H1 (cell line): ENCODE data around the gene CCDC24. TPM values are rescaled to one million over a fixed set of nuclear protein-coding genes. Genes with fewer than 3 reads are reported as not detected.

Source experiments
- CTCF ChIA-PET: fragments of 300-600 bp; sonication (Branson Sonifier 250); formaldehyde crosslinking; loops from one replicate; lab custom pipeline; 2021; ENCODE audit not compliant: partially characterized antibody; lab: Charles Lee
- POLR2A ChIA-PET: fragments of 300-600 bp; sonication (Branson Sonifier 250); formaldehyde crosslinking; loops from one replicate; lab custom pipeline; 2021; ENCODE audit warnings: inconsistent platforms; ENCODE audit not compliant: partially characterized antibody; lab: Charles Lee
- DNase-seq, 2 experiments: peaks; one replicate each; pipeline versions ENCODE4 v3.0.0 to v3.0.0-alpha.2; 2010 to 2022; ENCODE audit warnings: low spot score in 2 of 2, low read depth in 1 of 2, mixed read lengths in 1 of 2
- FAIRE-seq: peaks from 2 replicates; lab custom pipeline; 2011; peaks lifted over from hg19 to GRCh38; lab: Jason Lieb, UNC
- H2AFZ ChIP-seq: 2 replicates; pipeline ENCODE4 v1.8.1; 2012; ENCODE audit warnings: low read length, inconsistent platforms
- H2AK5ac ChIP-seq: 2 replicates; pipeline ENCODE4 v1.6.1; 2013; ENCODE audit warnings: low read depth, low read length
- H2BK120ac ChIP-seq: replicated peaks from 2 replicates; pipeline ENCODE3; 2013; ENCODE audit warnings: low read depth, low read length, inconsistent platforms
- H2BK12ac ChIP-seq: 2 replicates; pipeline ENCODE4 v1.6.1; 2013; ENCODE audit warnings: low read depth, low read length
- H2BK15ac ChIP-seq: 2 replicates; pipeline ENCODE4 v1.6.1; 2013; ENCODE audit warnings: low read length
- H2BK20ac ChIP-seq: 2 replicates; pipeline ENCODE4 v1.6.1; 2013; ENCODE audit warnings: low read length
- H2BK5ac ChIP-seq: 2 replicates; pipeline ENCODE4 v1.6.1; 2013; ENCODE audit warnings: low read depth, low read length
- H3K14ac ChIP-seq: 2 replicates; pipeline ENCODE4 v1.6.1; 2013; ENCODE audit warnings: inconsistent platforms; ENCODE audit not compliant: insufficient read length
- H3K18ac ChIP-seq: 2 replicates; pipeline ENCODE4 v1.6.1; 2013; ENCODE audit warnings: low read length; ENCODE audit errors: extremely low read depth
- H3K23ac ChIP-seq: 2 replicates; pipeline ENCODE4 v1.6.1; 2013; ENCODE audit warnings: inconsistent platforms; ENCODE audit not compliant: insufficient read length
- H3K23me2 ChIP-seq: 2 replicates; pipeline ENCODE4 v1.6.1; 2013; ENCODE audit warnings: low read depth, low read length
- H3K27ac ChIP-seq: 2 replicates; pipeline ENCODE4 v1.6.1; 2011; ENCODE audit warnings: low read depth, low read length, inconsistent platforms
- H3K27me3 ChIP-seq, 4 experiments: replicated peaks in 1 of 4; 1 replicate in 1 of 4; 2 replicates in 3 of 4; pipeline versions ENCODE4 v1.6.1 to v1.8.1; 2011 to 2013; ENCODE audit warnings: low read length in 3 of 4, mild to moderate bottlenecking in 3 of 4, inconsistent platforms in 2 of 4, mixed read lengths in 2 of 4, moderate library complexity in 1 of 4; ENCODE audit not compliant: control insufficient read depth in 3 of 4, insufficient read depth in 3 of 4; ENCODE audit errors: extremely low read depth in 1 of 4
- H3K36me3 ChIP-seq, 4 experiments: 2 replicates each; pipeline versions ENCODE4 v1.6.1 to v1.8.1; 2011 to 2013; ENCODE audit warnings: mild to moderate bottlenecking in 4 of 4, low read length in 3 of 4, moderate library complexity in 2 of 4, control low read depth in 1 of 4, inconsistent platforms in 1 of 4; ENCODE audit not compliant: insufficient read depth in 4 of 4, control insufficient read depth in 2 of 4
- H3K4ac ChIP-seq: replicated peaks from 2 replicates; pipeline ENCODE3; 2013; ENCODE audit warnings: low read length, low read depth, mixed read lengths, inconsistent platforms; ENCODE audit not compliant: insufficient read length
- H3K4me1 ChIP-seq, 4 experiments: replicated peaks in 1 of 4; 1 replicate in 1 of 4; 2 replicates in 3 of 4; pipeline versions ENCODE4 v1.6.1 to v1.8.1; 2011 to 2013; ENCODE audit warnings: low read length in 3 of 4, inconsistent platforms in 2 of 4, mixed read lengths in 1 of 4; ENCODE audit not compliant: insufficient read depth in 4 of 4, control insufficient read depth in 3 of 4
- H3K4me2 ChIP-seq, 2 experiments: 2 replicates each; pipeline versions ENCODE4 v1.6.1 to v1.8.1; 2011 to 2013; ENCODE audit warnings: low read depth in 2 of 2, low read length in 2 of 2, control low read depth in 1 of 2, inconsistent platforms in 1 of 2, mild to moderate bottlenecking in 1 of 2; ENCODE audit not compliant: insufficient read depth in 1 of 2
- H3K4me3 ChIP-seq, 4 experiments: fragments of 200-600, 300-600 bp in 1 of 4; sonication (generic), shearing (Covaris generic), sonication (Bioruptor Twin) in 1 of 4; 2 replicates each; pipeline versions ENCODE4 v1.5.1 to v1.8.1; 2011 to 2016; ENCODE audit warnings: low read length in 4 of 4, low read depth in 3 of 4, control low read depth in 2 of 4, inconsistent platforms in 2 of 4, mild to moderate bottlenecking in 2 of 4, mixed read lengths in 1 of 4, moderate library complexity in 1 of 4; ENCODE audit not compliant: insufficient read depth in 2 of 4; ENCODE audit errors: extremely low read depth in 1 of 4
- H3K56ac ChIP-seq: replicated peaks from 2 replicates; pipeline ENCODE3; 2013; ENCODE audit warnings: low read depth, mild to moderate bottlenecking, mixed read lengths, low read length, inconsistent platforms; ENCODE audit not compliant: insufficient read length
- H3K79me1 ChIP-seq: 2 replicates; pipeline ENCODE4 v1.6.1; 2013; ENCODE audit warnings: low read depth, low read length, control low read depth
- H3K79me2 ChIP-seq, 2 experiments: 2 replicates each; pipeline versions ENCODE4 v1.6.1 to v1.8.1; 2012 to 2013; ENCODE audit warnings: low read length in 2 of 2, mild to moderate bottlenecking in 2 of 2, inconsistent platforms in 1 of 2; ENCODE audit not compliant: insufficient read depth in 2 of 2, control insufficient read depth in 1 of 2
- H3K9ac ChIP-seq, 4 experiments: replicated peaks in 1 of 4; 1 replicate in 1 of 4; 2 replicates in 3 of 4; pipeline versions ENCODE4 v1.6.1 to v1.8.1; 2011 to 2013; ENCODE audit warnings: low read depth in 3 of 4, low read length in 3 of 4, control low read depth in 2 of 4, mild to moderate bottlenecking in 2 of 4, moderate library complexity in 2 of 4, inconsistent platforms in 1 of 4; ENCODE audit errors: extremely low read depth in 1 of 4
- H3K9me3 ChIP-seq, 2 experiments: 2 replicates each; pipeline versions ENCODE4 v1.6.1 to v1.8.1; 2012 to 2013; ENCODE audit warnings: mild to moderate bottlenecking in 2 of 2, moderate library complexity in 2 of 2, control low read depth in 1 of 2, inconsistent platforms in 1 of 2, low read depth in 1 of 2, low read length in 1 of 2, mixed read lengths in 1 of 2; ENCODE audit not compliant: insufficient read depth in 2 of 2
- H4K20me1 ChIP-seq, 2 experiments: replicated peaks in 1 of 2; 2 replicates each; pipeline versions ENCODE3 to v1.8.1; 2011 to 2013; ENCODE audit warnings: inconsistent platforms in 2 of 2, low read length in 2 of 2, mild to moderate bottlenecking in 1 of 2; ENCODE audit not compliant: insufficient read depth in 2 of 2, control insufficient read depth in 1 of 2
- H4K5ac ChIP-seq: 2 replicates; pipeline ENCODE4 v1.6.1; 2013; ENCODE audit warnings: low read length, low read depth, mixed read lengths, inconsistent platforms; ENCODE audit not compliant: insufficient read length
- H4K8ac ChIP-seq: 2 replicates; pipeline ENCODE4 v1.8.0; 2013; ENCODE audit warnings: mild to moderate bottlenecking, moderate library complexity, low read length, inconsistent platforms; ENCODE audit not compliant: insufficient read depth; ENCODE audit errors: extremely low read depth
- H4K91ac ChIP-seq: replicated peaks from 2 replicates; pipeline ENCODE3; 2013; ENCODE audit warnings: low read length, mixed read lengths, inconsistent platforms; ENCODE audit not compliant: insufficient read length
- KDM5A ChIP-seq: fragments of 200-600 bp; IDR thresholded peaks from 2 replicates; pipeline ENCODE4 v1.7.1; 2012; ENCODE audit warnings: mild to moderate bottlenecking, low read length, inconsistent platforms, mixed read lengths
- WGBS, 2 experiments: shearing (Covaris generic) in 1 of 2; methylation state at CpG; one replicate each; pipeline versions ENCODE4 v1.1.6 to v1.1.7; 2013 to 2015; ENCODE audit warnings: low lambda C conversion rate in 2 of 2, mixed read lengths in 2 of 2, inconsistent platforms in 1 of 2, low coverage in 1 of 2, missing lambda C conversion rate in 1 of 2; ENCODE audit not compliant: insufficient replicate concordance in 2 of 2, insufficient coverage in 1 of 2, insufficient read length in 1 of 2; ENCODE audit errors: extremely low coverage in 1 of 2, missing lambda C conversion rate in 1 of 2; 5-methylcytosine and 5-hydroxymethylcytosine counted together
- polyA plus RNA-seq, 7 experiments: library from polyadenylated mRNA; depleted of rRNA in 3 of 7; stranded (reverse) in 5 of 7; unstranded in 2 of 7; fragments of >200 nt in 5 of 7; fragments of 200-250 nt in 2 of 7; gene quantifications; 1 replicate in 5 of 7; 2 replicates in 1 of 7; 4 replicates in 1 of 7; pipeline versions ENCODE4 v1.2.1 to v1.2.3, GENCODE V29; 2011 to 2013; ENCODE audit warnings: missing spikeins in 2 of 7, mixed read lengths in 2 of 7
- total RNA-seq: library from RNA; stranded (reverse); fragmentation: NEBNext Ultra II Directional; extraction: Animal tissue kit (Norgen Biotek cat#: 25700); gene quantifications from 2 replicates; pipeline ENCODE4 v1.2.1, GENCODE V29; 2021

The CCDC24 gene
- total and polyA plus RNA-seq, 2 of the 8 experiments (the other 6 are each of a cell fraction or from before 2014, with no cell fraction given), result 11.2 to 11.4 TPM

- no peak overlapping the region for H3K4ac ChIP-seq
- no peak overlapping the region for H2AFZ ChIP-seq
- H3K9ac ChIP-seq, result no peak overlapping the region; a peak in 2 of 7 replicates
- DNase-seq, result no peak
- H2BK5ac ChIP-seq, result no peak overlapping the region
- no peak overlapping the region for H2BK20ac ChIP-seq
- H3K27me3 ChIP-seq, result peaks cover 0 to 5% (median 0%) of the 10 kb centered on the region in 4 experiments; a peak in 3 of 7 replicates
- no peak overlapping the region for H3K23ac ChIP-seq
- FAIRE-seq, result no peak
- no peak overlapping the region for H4K8ac ChIP-seq
- peaks cover 0 to 3% (median 2%) of the 10 kb centered on the region in 4 experiments; a peak in 4 of 7 replicates for H3K4me1 ChIP-seq
- no peak overlapping the region for H4K91ac ChIP-seq
- no peak overlapping the region for H3K18ac ChIP-seq
- ChIA-PET CTCF (interaction anchor here (1.1 to 16.4 kb wide), 7 partner anchors 11 to 281 kb away, joined by 4 to 478 read pairs (median 44); partner anchors contain the start of genes ARTN, CCDC24 and SLC6A9), POLR2A (interaction anchor here (0.6 to 2.8 kb wide), 4 partner anchors 11 to 601 kb away, joined by 3 to 9 read pairs (median 4); no protein-coding TSS in a partner anchor)
- no peak overlapping the region for H4K5ac ChIP-seq
- H3K23me2 ChIP-seq, result no peaks in the 10 kb centered on the region
- no peak overlapping the region for H2BK12ac ChIP-seq
- H3K56ac ChIP-seq, result no peak overlapping the region
- H2BK120ac ChIP-seq, result no peak overlapping the region
- H2AK5ac ChIP-seq, result no peak overlapping the region
- no peaks in the 10 kb centered on the region for H4K20me1 ChIP-seq
- no peak overlapping the region for H2BK15ac ChIP-seq
- no peaks in the 10 kb centered on the region for H3K9me3 ChIP-seq
- no peak overlapping the region for H3K4me2 ChIP-seq
- H3K14ac ChIP-seq, result no peak overlapping the region
- WGBS, 2 experiments, result 91% methylated on average over 9 of the region's 9 CpGs; no CpG with 5 or more reads in 1 of the 2 experiments
- H3K79me2 ChIP-seq, result no peaks in the 10 kb centered on the region
- no peak overlapping the region for H3K4me3 ChIP-seq
- H3K36me3 ChIP-seq, result no peaks in the 10 kb centered on the region
- no peak overlapping the region for H3K27ac ChIP-seq
- no peaks in the 10 kb centered on the region for H3K79me1 ChIP-seq
- TF ChIP-seq KDM5A, result no peak
Measured at GRCh38 chr1:44045064-44045463, 53.7 kb downstream of the CCDC24 start.
